ENCODE results near the gene RHOT1.

- TF ChIP-seq CTCF (IDR thresholded peaks at IDR 0.05) = no peak
- TF ChIP-seq POLR2A (IDR thresholded peaks at IDR 0.05) = no peak
- no peak for TF ChIP-seq EP300 (IDR thresholded peaks at IDR 0.05)
These were observed 55.7 kb downstream of the RHOT1 start for GRCh38 chr17:32197987-32198386.

Measured in ovary (tissue), 3 donors.